ENCODE measurements around the gene CYB561.
A peak's percentile ranks its signal among the peaks of the same experiment; 100 is the strongest.

CYB561 gene, protein sequence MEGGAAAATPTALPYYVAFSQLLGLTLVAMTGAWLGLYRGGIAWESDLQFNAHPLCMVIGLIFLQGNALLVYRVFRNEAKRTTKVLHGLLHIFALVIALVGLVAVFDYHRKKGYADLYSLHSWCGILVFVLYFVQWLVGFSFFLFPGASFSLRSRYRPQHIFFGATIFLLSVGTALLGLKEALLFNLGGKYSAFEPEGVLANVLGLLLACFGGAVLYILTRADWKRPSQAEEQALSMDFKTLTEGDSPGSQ

DNA sequence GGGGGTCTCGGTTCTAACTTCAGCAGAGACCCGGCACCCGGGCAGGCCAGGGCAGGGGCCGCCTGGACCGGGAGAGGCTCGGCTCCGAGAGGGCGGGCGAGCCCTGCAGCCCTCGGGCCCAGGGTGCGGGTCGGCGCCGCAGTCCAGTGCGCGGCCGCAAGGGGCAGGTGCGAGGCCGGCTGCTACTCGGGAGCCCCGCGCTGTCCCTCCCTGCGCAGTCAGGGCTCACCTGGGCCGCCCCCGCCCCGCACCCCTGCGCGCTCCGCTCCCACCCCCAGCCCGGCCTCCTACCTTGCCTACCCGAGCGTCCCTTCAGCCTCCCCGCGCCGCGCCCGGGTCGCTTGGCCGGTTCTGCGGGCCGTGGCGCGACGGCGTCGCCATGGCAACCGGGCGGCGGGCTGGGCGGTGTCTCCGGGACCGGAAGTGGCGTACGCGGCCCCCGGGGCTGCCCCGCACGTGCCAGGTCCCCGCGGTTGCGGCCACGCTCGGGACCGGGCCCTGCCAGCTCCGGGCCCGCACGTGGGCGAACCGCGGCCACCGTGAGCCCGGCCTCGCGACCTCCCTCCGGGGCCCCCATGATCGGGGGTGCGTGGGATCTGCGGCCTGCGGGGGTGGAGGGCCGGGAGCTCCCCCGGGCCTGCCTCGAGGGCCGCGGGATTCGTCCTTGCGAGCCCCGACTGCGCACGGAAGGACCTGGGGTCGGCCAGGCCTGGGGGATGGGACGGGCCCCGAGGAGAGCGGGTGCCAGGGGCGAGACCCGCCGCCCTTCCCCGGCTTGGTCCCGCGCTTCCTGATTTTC lies at the start of gene CYB561:
Gene CYB561 (minus strand): TSS at position 353 of the 799 bp plus-strand sequence. CDS start 8,759 bp downstream, outside the sequence.
- DNase-seq: peak; percentile 72 to 89 (median 88)

DNA sequence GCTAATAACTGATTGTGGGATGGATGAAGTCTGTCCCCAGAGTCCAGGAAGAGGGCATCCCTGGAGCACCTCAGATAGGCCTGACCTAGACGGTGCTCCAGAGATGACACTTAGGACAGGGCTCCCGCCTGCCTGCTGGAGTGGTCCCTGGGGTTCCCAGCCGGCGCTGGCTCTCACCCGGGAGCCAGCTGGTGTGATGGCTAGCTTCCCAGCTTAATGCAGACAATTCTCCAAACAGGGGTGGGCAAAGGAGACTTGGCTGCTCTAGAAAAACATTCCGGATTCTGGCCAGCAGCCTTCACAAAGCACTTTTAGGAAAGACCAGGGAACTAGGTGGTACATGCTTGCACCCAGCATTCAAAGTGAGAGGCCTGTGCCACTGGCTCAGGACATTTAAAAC lies 49.4 kb upstream of the CYB561 start:
- DNase-seq: no peak

DNA sequence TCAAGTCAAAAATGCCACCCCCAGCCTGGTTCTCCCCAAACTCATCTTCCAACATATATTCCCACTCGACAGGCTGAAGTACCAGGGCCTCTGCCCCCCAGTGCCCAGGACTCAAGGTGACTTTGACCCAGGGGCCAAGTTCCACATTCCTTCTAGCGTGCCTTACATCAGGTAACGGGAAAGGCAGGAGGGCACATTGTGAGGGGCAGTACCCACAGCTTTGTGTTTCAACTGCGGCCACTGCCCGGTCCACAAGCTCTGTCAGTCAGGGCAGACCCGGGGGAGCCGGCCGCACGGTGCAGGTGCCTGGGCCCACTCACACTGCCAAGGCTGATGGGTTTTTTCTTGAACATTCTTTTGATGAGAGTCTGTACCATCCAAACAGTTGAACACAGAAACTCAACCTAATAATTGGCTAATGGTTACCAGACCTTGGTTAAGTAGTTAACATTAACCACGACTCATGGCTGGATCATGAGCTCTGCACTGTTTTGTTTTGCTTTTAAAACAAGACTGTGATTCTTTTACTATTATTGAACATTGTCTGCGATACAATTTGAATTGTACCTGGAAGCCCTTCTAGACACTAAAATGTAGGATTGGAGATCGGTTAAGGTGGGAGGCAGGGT lies 48.3 kb upstream of the CYB561 start:
- no peak for DNase-seq

DNA sequence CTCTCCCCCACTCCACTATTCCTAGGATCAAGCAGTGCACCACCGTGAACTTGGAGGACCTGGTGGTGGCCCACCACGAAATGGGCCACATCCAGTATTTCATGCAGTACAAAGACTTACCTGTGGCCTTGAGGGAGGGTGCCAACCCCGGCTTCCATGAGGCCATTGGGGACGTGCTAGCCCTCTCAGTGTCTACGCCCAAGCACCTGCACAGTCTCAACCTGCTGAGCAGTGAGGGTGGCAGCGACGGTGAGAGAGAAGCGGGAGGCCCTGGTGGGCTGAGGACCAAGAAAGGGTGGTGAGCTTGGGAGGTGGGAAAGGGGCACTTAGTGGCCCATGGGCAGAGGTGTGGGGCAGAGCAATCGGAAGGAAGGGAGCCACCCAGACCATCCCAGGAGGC lies 47.3 kb upstream of the CYB561 start:
- DNase-seq: no peak

DNA sequence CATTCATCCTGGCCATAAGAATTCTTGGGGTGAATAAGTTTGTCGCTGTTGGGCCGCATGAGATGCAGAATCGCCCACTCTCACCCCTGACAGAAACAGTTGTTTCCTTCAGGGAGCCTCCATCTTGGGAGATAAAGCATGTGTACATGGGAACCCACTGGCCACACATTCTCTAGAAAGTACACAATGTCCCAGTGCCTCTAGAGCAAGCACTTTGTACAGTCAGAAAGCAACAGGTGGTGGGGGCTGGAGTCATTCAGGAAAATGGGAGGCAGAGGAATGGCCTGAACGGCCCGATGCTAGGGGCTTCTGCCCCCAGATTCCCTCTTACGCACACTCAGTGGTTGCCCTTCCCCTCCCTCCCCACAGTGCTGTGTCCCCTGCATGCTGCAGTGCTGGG lies 46.8 kb upstream of the CYB561 start:
- DNase-seq: no peak

DNA sequence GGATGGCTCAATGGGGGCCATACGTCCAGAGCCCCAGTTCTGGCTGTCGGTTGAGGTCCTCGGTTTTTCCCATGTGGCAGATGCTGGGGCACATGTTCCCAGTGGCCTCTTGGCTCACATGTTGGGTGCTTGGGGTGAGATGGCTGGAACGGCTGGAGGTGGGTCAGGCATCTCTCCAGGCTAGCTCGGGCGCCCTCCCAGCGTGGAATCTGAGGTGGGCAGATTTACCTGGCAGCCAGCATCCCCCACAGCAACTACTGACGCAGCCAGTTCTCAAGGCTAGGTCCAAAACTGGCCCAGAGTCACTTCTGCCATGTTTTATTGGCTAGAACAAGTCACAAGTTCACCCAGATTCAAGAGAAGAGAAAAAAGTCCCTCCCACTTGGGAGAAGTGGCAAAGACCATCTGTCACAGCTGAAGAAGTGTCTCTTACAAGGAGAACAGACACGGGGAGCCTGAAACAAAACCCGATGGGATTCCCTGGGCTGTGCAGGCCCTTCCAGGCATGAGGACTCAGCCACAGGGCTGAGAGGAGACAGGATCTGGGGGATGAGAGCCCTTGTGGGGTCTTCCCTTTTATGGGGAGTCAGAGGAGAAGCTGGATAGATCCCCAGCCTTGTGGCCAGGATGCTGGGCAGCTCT lies 46.0 kb upstream of the CYB561 start:
- peak in 1 of 3 experiments; percentile 18 for DNase-seq

DNA sequence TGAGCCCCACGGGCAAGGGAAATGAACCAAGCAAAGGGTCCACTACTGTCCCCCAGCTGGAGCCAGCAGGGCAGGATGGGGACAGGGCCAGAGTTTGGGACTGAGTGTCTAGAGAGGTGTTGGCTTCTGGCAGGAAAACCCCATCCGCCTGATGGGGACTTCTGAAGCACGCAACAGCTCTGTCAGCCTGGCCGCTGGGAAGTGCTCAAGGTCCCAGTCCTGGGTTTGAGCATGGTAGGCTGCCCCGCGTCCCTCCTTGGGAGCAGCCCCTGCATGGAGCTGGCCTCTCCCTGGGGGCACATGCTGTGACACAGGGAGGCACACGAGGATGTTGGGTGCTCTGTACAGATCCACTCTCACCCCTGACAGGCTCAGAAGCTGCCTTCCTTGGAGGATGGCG lies 45.3 kb upstream of the CYB561 start:
- no peak for DNase-seq

DNA sequence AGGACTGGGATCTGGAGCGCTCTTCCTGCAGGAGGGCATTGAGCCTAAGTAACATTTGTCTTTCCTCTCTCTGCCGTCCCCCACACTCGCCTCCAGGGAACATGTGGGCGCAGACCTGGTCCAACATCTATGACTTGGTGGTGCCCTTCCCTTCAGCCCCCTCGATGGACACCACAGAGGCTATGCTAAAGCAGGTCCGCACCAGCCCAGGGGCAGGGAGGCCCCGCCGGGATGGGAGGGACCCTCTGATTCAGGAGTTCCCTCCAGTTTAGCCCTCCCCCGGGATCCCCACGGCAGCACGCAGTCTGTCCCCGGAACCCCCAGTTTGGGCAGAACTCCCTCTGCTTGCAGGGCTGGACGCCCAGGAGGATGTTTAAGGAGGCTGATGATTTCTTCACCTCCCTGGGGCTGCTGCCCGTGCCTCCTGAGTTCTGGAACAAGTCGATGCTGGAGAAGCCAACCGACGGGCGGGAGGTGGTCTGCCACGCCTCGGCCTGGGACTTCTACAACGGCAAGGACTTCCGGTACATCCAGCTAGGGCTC lies 44.8 kb upstream of the CYB561 start:
- DNase-seq: no peak

DNA sequence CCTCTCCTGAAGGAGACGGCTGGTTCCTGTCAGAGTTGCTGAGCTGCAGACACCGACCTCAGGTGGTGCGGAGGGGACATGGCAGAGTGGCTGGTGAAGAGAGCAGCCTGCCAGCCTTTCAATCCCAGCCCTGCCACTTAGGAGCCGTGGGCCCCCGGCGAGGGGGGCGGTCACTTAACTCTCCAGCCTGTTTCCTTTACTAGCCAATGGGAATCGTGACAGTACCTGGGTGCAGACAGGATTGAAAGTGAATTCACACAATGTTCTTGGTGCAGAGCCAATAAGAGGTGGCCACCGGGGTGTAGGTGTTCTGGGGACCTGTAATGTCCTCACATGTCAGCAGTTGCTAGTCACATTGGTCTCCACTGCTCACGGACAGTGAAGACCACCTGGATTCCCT lies 44.2 kb upstream of the CYB561 start:
- DNase-seq: no peak

DNA sequence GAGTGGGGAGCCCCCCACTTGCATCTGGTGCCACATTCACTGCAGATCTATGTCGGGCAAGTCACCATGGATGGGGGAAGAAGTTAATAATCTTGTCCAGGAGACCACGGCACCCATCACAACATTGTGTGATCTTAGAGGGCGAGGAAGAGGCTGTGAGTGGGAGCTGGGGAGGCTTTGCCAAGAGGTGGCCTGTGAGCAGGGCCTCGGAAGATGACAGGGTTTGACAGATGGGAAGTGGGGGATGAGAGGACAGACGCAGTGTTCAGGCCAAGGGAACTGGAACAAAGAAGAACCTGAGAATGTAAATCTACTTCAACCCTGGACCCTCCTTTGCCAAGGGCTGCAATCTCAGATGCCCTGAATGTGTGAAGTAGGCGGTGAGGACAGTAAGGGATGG lies 43.2 kb upstream of the CYB561 start:
- DNase-seq: no peak

DNA sequence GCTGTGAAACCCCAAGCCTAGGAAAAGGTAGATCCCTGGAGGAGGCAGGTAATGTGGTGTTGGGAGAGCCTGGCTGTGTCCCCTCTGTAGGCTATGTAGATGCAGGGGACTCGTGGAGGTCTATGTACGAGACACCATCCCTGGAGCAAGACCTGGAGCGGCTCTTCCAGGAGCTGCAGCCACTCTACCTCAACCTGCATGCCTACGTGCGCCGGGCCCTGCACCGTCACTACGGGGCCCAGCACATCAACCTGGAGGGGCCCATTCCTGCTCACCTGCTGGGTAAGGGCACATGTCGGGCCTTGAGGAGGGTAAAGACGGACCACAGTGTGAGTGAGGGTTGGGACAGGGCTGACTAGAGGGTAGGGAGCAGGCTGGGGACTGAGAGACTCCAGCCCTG lies 42.7 kb upstream of the CYB561 start:
- no peak for DNase-seq

DNA sequence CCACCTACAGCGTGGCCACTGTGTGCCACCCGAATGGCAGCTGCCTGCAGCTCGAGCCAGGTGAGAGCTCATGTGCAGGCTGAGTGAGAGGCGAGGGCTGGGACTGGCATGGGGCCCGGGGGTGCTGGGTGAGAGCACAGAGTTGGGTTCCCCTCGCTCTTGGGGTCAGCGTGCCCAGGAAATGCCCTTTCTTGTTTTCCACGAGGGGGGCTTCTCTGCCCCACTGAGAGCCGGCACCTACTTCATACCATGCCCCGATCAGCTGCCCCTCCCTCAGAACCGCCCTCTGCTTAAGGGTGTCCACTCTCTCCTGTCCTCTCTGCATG lies 40.9 kb upstream of the CYB561 start:
- no peak for DNase-seq

DNA sequence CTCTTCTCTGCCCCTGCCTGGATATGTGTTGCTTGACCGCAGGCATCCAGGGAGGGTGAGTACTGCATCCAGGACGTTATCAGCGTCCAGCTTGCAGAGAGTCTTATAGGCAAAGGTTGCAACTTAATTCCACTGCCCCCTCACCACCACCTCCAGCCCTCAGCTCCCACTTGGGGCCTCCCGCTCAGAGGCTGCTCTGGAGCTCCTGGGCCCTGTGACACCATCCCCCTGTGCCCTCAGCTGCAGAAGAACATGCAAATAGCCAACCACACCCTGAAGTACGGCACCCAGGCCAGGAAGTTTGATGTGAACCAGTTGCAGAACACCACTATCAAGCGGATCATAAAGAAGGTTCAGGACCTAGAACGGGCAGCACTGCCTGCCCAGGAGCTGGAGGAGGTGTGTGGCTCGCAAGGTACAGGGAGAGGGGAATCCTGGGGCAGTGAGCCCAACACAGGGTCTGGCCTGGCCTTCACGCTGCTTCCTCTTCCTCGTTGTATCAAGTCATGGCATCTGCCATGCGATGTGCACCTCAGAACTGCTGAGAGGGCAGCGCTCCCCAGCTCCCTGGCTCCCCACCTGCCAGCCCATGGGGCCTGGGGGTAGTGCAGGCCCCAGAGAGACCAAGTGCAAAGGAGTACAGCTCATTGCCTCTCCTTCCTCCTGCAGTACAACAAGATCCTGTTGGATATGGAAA lies 40.4 kb upstream of the CYB561 start:
- no peak for DNase-seq

DNA sequence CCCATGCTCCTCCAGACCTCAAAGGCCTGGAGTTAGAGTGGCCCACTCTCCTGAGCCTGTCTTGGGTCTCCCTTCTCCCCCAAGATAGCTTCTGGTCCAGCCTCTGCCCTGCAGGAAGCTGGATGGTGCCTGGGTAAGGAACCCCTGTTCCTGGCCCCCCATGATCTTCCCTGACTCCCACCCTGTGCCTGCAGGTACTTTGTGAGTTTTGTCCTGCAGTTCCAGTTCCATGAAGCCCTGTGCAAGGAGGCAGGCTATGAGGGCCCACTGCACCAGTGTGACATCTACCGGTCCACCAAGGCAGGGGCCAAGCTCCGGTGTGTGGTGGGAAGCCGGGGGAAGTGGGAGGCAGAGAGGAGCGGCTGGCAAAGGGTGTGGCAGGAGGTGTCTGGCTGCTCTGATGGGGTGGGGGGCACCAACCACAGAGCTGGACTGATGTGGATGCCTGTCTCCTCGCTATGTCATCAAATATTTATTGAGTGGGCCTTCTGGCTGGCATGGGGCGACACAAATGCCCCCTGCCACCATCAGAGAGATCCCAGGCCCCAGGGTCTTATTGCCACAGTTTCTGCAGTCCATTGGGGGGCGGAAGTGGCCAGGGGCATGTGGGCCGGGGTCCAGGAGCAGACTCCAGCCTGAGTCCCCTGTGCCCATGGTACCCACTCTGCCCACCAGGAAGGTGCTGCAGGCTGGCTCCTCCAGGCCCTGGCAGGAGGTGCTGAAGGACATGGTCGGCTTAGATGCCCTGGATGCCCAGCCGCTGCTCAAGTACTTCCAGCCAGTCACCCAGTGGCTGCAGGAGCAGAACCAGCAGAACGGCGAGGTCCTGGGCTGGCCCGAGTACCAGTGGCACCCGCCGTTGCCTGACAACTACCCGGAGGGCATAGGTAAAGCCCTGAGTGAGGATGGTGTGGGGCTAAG lies 37.8 kb upstream of the CYB561 start:
- DNase-seq: no peak

DNA sequence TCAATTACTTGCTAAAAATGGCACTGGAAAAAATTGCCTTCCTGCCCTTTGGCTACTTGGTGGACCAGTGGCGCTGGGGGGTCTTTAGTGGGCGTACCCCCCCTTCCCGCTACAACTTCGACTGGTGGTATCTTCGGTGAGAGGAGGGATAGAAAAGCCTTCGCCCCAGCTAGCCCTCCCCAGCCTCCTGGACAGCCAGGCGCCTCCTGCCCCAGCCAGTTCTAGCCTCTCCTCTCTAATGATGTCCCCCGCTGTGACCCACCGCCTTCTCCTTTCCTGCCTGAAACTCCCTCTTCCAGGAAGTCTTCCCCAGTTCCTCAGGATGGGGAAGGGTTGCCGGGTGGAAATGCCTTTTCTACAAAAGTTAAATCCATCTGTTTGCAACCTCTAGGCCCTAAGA lies 36.9 kb upstream of the CYB561 start:
- DNase-seq: no peak

DNA sequence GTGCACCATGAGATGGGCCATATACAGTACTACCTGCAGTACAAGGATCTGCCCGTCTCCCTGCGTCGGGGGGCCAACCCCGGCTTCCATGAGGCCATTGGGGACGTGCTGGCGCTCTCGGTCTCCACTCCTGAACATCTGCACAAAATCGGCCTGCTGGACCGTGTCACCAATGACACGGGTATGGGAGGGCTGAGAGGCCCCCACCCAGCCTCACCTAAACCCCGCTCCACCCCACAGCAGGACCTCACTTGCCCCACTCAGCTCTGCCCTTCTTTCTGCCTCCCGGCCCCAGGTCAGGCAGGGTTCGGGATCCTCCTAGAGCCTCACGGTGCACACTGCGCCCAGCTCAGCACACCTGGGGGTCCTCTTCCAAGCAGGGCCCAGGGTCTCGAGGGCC lies 36.4 kb upstream of the CYB561 start:
- DNase-seq: no peak

DNA sequence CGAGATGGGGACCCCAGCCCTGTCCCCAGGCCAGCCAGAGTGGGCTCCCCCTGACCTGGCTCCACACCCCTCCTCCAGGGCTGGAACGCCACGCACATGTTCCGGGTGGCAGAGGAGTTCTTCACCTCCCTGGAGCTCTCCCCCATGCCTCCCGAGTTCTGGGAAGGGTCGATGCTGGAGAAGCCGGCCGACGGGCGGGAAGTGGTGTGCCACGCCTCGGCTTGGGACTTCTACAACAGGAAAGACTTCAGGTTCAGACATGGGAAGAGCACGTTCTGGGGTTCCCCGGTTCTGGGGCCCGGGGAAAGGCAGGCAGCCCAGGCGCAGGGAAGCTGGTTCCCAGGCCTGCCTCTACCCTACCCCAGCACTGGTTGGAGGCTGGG lies 35.4 kb upstream of the CYB561 start:
- no peak for DNase-seq

DNA sequence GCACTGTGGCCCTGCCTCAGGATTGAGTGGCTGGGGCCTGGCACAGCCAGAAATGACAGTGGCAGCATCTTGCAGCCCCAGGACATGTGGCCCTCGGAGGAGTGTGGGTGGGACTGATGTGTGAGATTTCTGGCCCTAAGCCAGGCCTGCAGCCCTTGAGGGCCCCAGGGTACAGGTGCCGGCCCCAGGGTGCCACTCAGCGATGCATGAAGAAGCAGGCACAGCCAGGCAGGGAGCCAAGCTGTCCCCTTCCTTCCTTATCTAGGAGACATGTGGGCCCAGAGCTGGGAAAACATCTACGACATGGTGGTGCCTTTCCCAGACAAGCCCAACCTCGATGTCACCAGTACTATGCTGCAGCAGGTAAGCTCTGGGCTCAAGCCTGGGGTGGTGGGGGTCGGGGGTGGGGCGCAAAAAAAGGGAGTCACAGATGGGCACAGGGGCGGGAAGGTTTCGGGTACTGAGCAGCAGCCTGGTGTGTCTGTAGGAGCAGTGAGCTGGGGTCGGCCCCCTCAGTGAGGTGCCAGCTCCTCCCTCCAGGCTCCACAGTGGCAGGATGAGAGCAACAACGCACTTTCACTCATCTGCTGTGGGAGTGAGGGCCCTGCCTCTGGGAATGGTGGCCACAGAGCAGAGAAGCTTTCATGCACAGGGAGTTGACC lies 34.9 kb upstream of the CYB561 start:
- DNase-seq: peak; percentile 83 to 94 (median 92)

DNA sequence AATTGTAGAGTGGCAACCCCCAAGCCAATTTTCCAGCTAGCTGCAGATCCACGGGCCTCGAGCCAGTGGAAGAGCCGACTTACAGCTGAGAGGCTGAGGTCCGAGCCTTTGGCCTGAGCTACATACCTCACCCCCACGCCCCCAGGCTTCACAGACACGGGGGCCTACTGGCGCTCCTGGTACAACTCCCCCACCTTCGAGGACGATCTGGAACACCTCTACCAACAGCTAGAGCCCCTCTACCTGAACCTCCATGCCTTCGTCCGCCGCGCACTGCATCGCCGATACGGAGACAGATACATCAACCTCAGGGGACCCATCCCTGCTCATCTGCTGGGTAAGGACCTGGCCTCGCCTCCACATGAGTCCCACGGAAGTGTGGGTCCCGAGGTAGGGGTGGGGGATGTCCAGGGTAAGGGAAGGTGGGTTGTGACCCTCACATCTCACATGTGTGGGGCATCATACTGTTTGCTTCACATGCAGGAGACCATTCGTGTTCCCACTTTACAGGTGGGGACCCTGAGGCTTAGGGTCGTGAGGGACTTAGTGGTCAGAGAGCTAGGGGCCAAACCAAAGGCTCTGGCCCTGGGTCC lies 34.2 kb upstream of the CYB561 start:
- no peak for DNase-seq

DNA sequence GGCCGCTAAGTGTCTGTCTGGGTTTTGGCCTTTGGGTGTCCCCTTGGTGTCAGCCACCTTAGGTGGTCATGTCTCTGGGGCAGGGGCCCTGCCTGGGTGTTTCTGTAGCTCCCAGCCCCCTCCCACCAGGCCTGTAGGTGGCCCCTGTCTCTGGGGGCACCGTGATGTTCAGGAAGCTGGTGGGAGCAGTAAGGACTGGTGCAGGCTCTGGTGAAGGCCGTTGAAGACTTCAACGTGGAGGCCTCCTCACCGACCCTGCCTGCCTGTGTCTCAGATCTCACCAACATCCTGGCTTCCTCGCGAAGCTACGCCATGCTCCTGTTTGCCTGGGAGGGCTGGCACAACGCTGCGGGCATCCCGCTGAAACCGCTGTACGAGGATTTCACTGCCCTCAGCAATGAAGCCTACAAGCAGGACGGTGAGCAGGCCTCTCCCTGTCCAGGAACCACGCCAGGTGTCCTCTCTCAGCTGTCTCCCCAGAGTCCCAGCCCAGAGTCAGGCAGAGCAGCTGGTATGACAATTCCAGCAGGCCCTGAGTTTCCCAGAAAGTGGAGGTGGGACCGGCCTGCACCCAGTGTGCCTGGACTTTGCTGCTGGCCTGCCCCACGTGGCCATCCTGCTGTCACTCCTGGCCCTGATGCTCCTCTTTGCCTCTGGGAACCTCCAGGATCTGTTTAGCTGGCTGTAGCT lies 33.5 kb upstream of the CYB561 start:
- peak in 1 of 3 experiments; percentile 4 for DNase-seq

Measured in NCI-H1417 (cell line).